Measurements from ENCODE around the gene UFC1. TPM values are rescaled to one million over a fixed set of nuclear protein-coding genes. Genes with fewer than 3 reads are reported as not detected.
A peak's percentile ranks its signal among the peaks of the same experiment; 100 is the strongest.

Gene UFC1
- 72.9 to 86.4 TPM (median 80.6 TPM) in 3 replicates for polyA plus RNA-seq
- polyA plus RNA-seq (2011; ENCODE audit: low read depth) = 24.9 TPM
- polyA plus RNA-seq (2011; cell fraction: cytosol; rRNA removed) = 87.9 and 110 TPM in 2 replicates
- 37.7 and 50.6 TPM in 2 replicates for polyA plus RNA-seq (2011; cell fraction: nucleus; rRNA removed)
- 64.4 and 65.1 TPM in 2 replicates for polyA plus RNA-seq (2012; ENCODE audit: low replicate concordance)
- polyA minus RNA-seq = 6.1 to 54.3 TPM (median 49.7 TPM) in 3 replicates
- 43.9 TPM for polyA minus RNA-seq (2011; cell fraction: cytosol; rRNA and poly(A)+ RNA removed)
- 12.0 and 13.8 TPM in 2 replicates for polyA minus RNA-seq (2011; cell fraction: nucleus; rRNA and poly(A)+ RNA removed)

DNA sequence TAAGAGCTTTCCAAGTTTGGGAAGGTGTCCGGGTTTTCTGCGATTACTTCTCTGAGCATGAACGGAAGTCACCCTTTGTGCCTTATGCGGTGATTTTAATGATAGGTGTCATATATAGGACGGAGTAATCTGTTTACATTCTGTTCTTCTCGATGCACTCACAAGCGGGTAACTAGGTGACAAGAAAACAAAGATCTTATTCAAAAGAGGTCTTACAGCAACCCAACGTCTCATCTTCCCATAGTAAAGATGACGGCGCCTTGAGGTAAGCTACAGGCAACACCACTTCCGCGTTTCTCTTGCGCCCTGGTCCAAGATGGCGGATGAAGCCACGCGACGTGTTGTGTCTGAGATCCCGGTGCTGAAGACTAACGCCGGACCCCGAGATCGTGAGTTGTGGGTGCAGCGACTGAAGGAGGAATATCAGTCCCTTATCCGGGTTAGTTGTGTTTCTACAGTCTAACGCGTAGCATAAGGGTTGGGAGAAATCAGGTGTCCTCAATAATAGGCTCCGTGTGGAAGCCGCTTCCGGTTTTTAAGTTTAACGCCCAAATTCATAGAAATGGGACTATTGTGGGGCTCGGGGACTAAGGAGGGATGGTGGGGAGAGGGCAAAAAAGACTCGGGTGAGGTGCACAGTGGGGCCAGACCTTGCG, at the start of gene UFC1:
Gene UFC1, plus strand, starts transcription at position 297 of the 656 bp plus-strand sequence. Its CDS starts 20 bp downstream, at position 317.
- no peaks in the 10 kb centered on the region for H4K20me1 ChIP-seq (ENCODE audit: control insufficient read depth, extremely low read depth, insufficient read depth, low read length)
- peak within 1 kb of the TSS; percentile 97 for H2AFZ ChIP-seq (ENCODE audit: control insufficient read depth, low read length)
- FAIRE-seq (peak; percentile 32), DNase-seq (ENCODE audit: low read depth, low spot score) (no peak)
- no peaks in the 10 kb centered on the region for H3K9me3 ChIP-seq (ENCODE audit: control insufficient read depth, low read depth, low read length)
- peaks cover 19% of the 10 kb centered on the region for H3K4me1 ChIP-seq (ENCODE audit: control insufficient read depth, extremely low read depth, insufficient read depth, low read length)
- H3K4me2 ChIP-seq (ENCODE audit: control insufficient read depth, extremely low read depth, insufficient read depth, low read depth, low read length) = peak within 1 kb of the TSS; percentile 90
- H3K9ac ChIP-seq (ENCODE audit: control insufficient read depth, extremely low read depth, insufficient read depth, low read length) = peak within 1 kb of the TSS; percentile 99
- dilution Hi-C loops (cut with MboI; ENCODE audit: extremely low pct_ligation_motif_present, low sequenced_read_pairs) = no loop called here
- peaks cover 2 to 6% of the 10 kb centered on the region in 2 experiments for H3K36me3 ChIP-seq (ENCODE audit: control insufficient read depth in 2 of 2, extremely low read depth in 1 of 2, insufficient read depth in 2 of 2, low read length in 2 of 2)
- H3K9me1 ChIP-seq (ENCODE audit: control insufficient read depth, extremely low read depth, insufficient read depth, low read length) = no peaks in the 10 kb centered on the region
- H3K79me2 ChIP-seq (ENCODE audit: control insufficient read depth, insufficient read depth, low read length) = peaks cover 7% of the 10 kb centered on the region
- H3K27ac ChIP-seq (ENCODE audit: control insufficient read depth, insufficient read depth, low read length) = peak within 1 kb of the TSS; percentile 99
- peak within 1 kb of the TSS; percentile 71 to 98 (median 95) for H3K4me3 ChIP-seq (ENCODE audit: control insufficient read depth in 2 of 3, extremely low read depth in 1 of 3, insufficient read depth in 2 of 3, low read depth in 1 of 3, low read length in 3 of 3)
- no peaks in the 10 kb centered on the region for H3K27me3 ChIP-seq (ENCODE audit: control insufficient read depth, extremely low read depth, insufficient read depth, low read length)
- TF ChIP-seq EZH2 (IDR thresholded peaks at IDR 0.05; ENCODE audit: low read length) = no peak
- no peak for TF ChIP-seq CTCF (optimal IDR thresholded peaks at IDR 0.05 in 1 of 3, IDR thresholded peaks at IDR 0.05 in 1 of 3, conservative IDR thresholded peaks at IDR 0.05 in 1 of 3; ENCODE audit: extremely low read depth in 1 of 3, insufficient read depth in 2 of 3, low read length in 3 of 3)

DNA sequence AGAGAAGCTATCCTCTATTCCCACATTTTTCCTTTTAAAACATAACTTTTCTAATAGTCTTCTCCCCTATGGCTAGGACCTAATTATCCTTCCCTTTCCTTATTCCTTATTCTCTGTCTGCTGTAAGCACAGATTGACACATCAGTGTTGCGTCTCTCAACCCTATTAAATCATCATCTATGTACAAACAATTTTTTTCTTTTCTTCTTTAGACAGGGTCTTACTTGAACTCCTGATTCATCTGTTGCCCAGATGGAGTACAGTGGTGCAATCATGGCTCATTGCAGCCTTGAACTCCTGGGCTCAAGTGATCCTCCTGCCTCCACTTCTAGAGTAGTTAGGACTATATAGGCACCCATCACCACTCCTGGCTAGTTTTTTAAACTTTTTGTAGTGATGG, 47.3 kb upstream of the UFC1 start:
- Histone ChIP-seq H3K9ac (ENCODE audit: control insufficient read depth, extremely low read depth, insufficient read depth, low read length) (no peak overlapping the region), H3K27ac (ENCODE audit: control insufficient read depth, insufficient read depth, low read length) (no peak overlapping the region), H3K36me3 (ENCODE audit: control insufficient read depth in 2 of 2, extremely low read depth in 1 of 2, insufficient read depth in 2 of 2, low read length in 2 of 2) (peaks cover 14 to 25% of the 10 kb centered on the region in 2 experiments), H2AFZ (ENCODE audit: control insufficient read depth, low read length) (no peak overlapping the region), H3K27me3 (ENCODE audit: control insufficient read depth, extremely low read depth, insufficient read depth, low read length) (no peaks in the 10 kb centered on the region), H3K79me2 (ENCODE audit: control insufficient read depth, insufficient read depth, low read length) (peaks cover 82% of the 10 kb centered on the region), H3K4me1 (ENCODE audit: control insufficient read depth, extremely low read depth, insufficient read depth, low read length) (peaks cover 11% of the 10 kb centered on the region), H4K20me1 (ENCODE audit: control insufficient read depth, extremely low read depth, insufficient read depth, low read length) (peaks cover 3% of the 10 kb centered on the region), H3K9me3 (ENCODE audit: control insufficient read depth, low read depth, low read length) (no peaks in the 10 kb centered on the region), H3K4me2 (ENCODE audit: control insufficient read depth, extremely low read depth, insufficient read depth, low read depth, low read length) (no peak overlapping the region), H3K9me1 (ENCODE audit: control insufficient read depth, extremely low read depth, insufficient read depth, low read length) (no peaks in the 10 kb centered on the region), H3K4me3 (ENCODE audit: control insufficient read depth in 2 of 3, extremely low read depth in 1 of 3, insufficient read depth in 2 of 3, low read depth in 1 of 3, low read length in 3 of 3) (no peak overlapping the region)
- no peak for FAIRE-seq
- no peak for TF ChIP-seq EZH2 (IDR thresholded peaks at IDR 0.05; ENCODE audit: low read length)
- no peak for TF ChIP-seq CTCF (optimal IDR thresholded peaks at IDR 0.05 in 1 of 3, IDR thresholded peaks at IDR 0.05 in 1 of 3, conservative IDR thresholded peaks at IDR 0.05 in 1 of 3; ENCODE audit: extremely low read depth in 1 of 3, insufficient read depth in 2 of 3, low read length in 3 of 3)
- no peak for DNase-seq (ENCODE audit: low read depth, low spot score)
- dilution Hi-C loops (cut with MboI; ENCODE audit: extremely low pct_ligation_motif_present, low sequenced_read_pairs) = no loop called here

Measured in keratinocyte (primary cell).